Loucy (cell line): ENCODE data around the gene TBC1D22A.

Source experiments
- EZH2phosphoT487 ChIP-seq: fragments of 200-600 bp; IDR thresholded peaks from 2 replicates; pipeline ENCODE4 v1.6.1; 2018; ENCODE audit warnings: antibody characterized with exemption, mild to moderate bottlenecking, moderate library complexity, borderline replicate concordance
- TF ChIP-seq, protein P1 (sequence below): fragments of 200-600 bp; sonication (generic); conservative IDR thresholded peaks from 2 replicates; pipeline ENCODE4 v1.5.1; 2014; ENCODE audit warnings: mild to moderate bottlenecking, antibody characterized with exemption, low read length

GRCh38 chr22:47071807-47072641, 309.6 kb downstream of the TBC1D22A start:
- TF ChIP-seq, protein P1, sequence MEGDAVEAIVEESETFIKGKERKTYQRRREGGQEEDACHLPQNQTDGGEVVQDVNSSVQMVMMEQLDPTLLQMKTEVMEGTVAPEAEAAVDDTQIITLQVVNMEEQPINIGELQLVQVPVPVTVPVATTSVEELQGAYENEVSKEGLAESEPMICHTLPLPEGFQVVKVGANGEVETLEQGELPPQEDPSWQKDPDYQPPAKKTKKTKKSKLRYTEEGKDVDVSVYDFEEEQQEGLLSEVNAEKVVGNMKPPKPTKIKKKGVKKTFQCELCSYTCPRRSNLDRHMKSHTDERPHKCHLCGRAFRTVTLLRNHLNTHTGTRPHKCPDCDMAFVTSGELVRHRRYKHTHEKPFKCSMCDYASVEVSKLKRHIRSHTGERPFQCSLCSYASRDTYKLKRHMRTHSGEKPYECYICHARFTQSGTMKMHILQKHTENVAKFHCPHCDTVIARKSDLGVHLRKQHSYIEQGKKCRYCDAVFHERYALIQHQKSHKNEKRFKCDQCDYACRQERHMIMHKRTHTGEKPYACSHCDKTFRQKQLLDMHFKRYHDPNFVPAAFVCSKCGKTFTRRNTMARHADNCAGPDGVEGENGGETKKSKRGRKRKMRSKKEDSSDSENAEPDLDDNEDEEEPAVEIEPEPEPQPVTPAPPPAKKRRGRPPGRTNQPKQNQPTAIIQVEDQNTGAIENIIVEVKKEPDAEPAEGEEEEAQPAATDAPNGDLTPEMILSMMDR = no peak
- no peak for TF ChIP-seq EZH2phosphoT487
